H1 (cell line): ENCODE results near the gene ARHGAP28. TPM values are rescaled to one million over a fixed set of nuclear protein-coding genes. Genes with fewer than 3 reads are reported as not detected.

Experiments
- CTCF ChIA-PET: fragments of 300-600 bp; sonication (Branson Sonifier 250); formaldehyde crosslinking; loops from one replicate; lab custom pipeline; 2021; ENCODE audit not compliant: partially characterized antibody; lab: Charles Lee
- POLR2A ChIA-PET: fragments of 300-600 bp; sonication (Branson Sonifier 250); formaldehyde crosslinking; loops from one replicate; lab custom pipeline; 2021; ENCODE audit warnings: inconsistent platforms; ENCODE audit not compliant: partially characterized antibody; lab: Charles Lee
- DNase-seq, 2 experiments: peaks; one replicate each; pipeline versions ENCODE4 v3.0.0 to v3.0.0-alpha.2; 2010 to 2022; ENCODE audit warnings: low spot score in 2 of 2, low read depth in 1 of 2, mixed read lengths in 1 of 2
- FAIRE-seq: peaks from 2 replicates; lab custom pipeline; 2011; peaks lifted over from hg19 to GRCh38; lab: Jason Lieb, UNC
- H2AFZ ChIP-seq: 2 replicates; pipeline ENCODE4 v1.8.1; 2012; ENCODE audit warnings: low read length, inconsistent platforms
- H2AK5ac ChIP-seq: 2 replicates; pipeline ENCODE4 v1.6.1; 2013; ENCODE audit warnings: low read depth, low read length
- H2BK120ac ChIP-seq: replicated peaks from 2 replicates; pipeline ENCODE3; 2013; ENCODE audit warnings: low read depth, low read length, inconsistent platforms
- H2BK12ac ChIP-seq: 2 replicates; pipeline ENCODE4 v1.6.1; 2013; ENCODE audit warnings: low read depth, low read length
- H2BK15ac ChIP-seq: 2 replicates; pipeline ENCODE4 v1.6.1; 2013; ENCODE audit warnings: low read length
- H2BK20ac ChIP-seq: 2 replicates; pipeline ENCODE4 v1.6.1; 2013; ENCODE audit warnings: low read length
- H2BK5ac ChIP-seq: 2 replicates; pipeline ENCODE4 v1.6.1; 2013; ENCODE audit warnings: low read depth, low read length
- H3K14ac ChIP-seq: 2 replicates; pipeline ENCODE4 v1.6.1; 2013; ENCODE audit warnings: inconsistent platforms; ENCODE audit not compliant: insufficient read length
- H3K18ac ChIP-seq: 2 replicates; pipeline ENCODE4 v1.6.1; 2013; ENCODE audit warnings: low read length; ENCODE audit errors: extremely low read depth
- H3K23ac ChIP-seq: 2 replicates; pipeline ENCODE4 v1.6.1; 2013; ENCODE audit warnings: inconsistent platforms; ENCODE audit not compliant: insufficient read length
- H3K23me2 ChIP-seq: 2 replicates; pipeline ENCODE4 v1.6.1; 2013; ENCODE audit warnings: low read depth, low read length
- H3K27ac ChIP-seq: 2 replicates; pipeline ENCODE4 v1.6.1; 2011; ENCODE audit warnings: low read depth, low read length, inconsistent platforms
- H3K27me3 ChIP-seq, 4 experiments: replicated peaks in 1 of 4; 1 replicate in 1 of 4; 2 replicates in 3 of 4; pipeline versions ENCODE4 v1.6.1 to v1.8.1; 2011 to 2013; ENCODE audit warnings: low read length in 3 of 4, mild to moderate bottlenecking in 3 of 4, inconsistent platforms in 2 of 4, mixed read lengths in 2 of 4, moderate library complexity in 1 of 4; ENCODE audit not compliant: control insufficient read depth in 3 of 4, insufficient read depth in 3 of 4; ENCODE audit errors: extremely low read depth in 1 of 4
- H3K36me3 ChIP-seq, 4 experiments: 2 replicates each; pipeline versions ENCODE4 v1.6.1 to v1.8.1; 2011 to 2013; ENCODE audit warnings: mild to moderate bottlenecking in 4 of 4, low read length in 3 of 4, moderate library complexity in 2 of 4, control low read depth in 1 of 4, inconsistent platforms in 1 of 4; ENCODE audit not compliant: insufficient read depth in 4 of 4, control insufficient read depth in 2 of 4
- H3K4ac ChIP-seq: replicated peaks from 2 replicates; pipeline ENCODE3; 2013; ENCODE audit warnings: low read length, low read depth, mixed read lengths, inconsistent platforms; ENCODE audit not compliant: insufficient read length
- H3K4me1 ChIP-seq, 4 experiments: replicated peaks in 1 of 4; 1 replicate in 1 of 4; 2 replicates in 3 of 4; pipeline versions ENCODE4 v1.6.1 to v1.8.1; 2011 to 2013; ENCODE audit warnings: low read length in 3 of 4, inconsistent platforms in 2 of 4, mixed read lengths in 1 of 4; ENCODE audit not compliant: insufficient read depth in 4 of 4, control insufficient read depth in 3 of 4
- H3K4me2 ChIP-seq, 2 experiments: 2 replicates each; pipeline versions ENCODE4 v1.6.1 to v1.8.1; 2011 to 2013; ENCODE audit warnings: low read depth in 2 of 2, low read length in 2 of 2, control low read depth in 1 of 2, inconsistent platforms in 1 of 2, mild to moderate bottlenecking in 1 of 2; ENCODE audit not compliant: insufficient read depth in 1 of 2
- H3K4me3 ChIP-seq, 4 experiments: fragments of 200-600, 300-600 bp in 1 of 4; sonication (generic), shearing (Covaris generic), sonication (Bioruptor Twin) in 1 of 4; 2 replicates each; pipeline versions ENCODE4 v1.5.1 to v1.8.1; 2011 to 2016; ENCODE audit warnings: low read length in 4 of 4, low read depth in 3 of 4, control low read depth in 2 of 4, inconsistent platforms in 2 of 4, mild to moderate bottlenecking in 2 of 4, mixed read lengths in 1 of 4, moderate library complexity in 1 of 4; ENCODE audit not compliant: insufficient read depth in 2 of 4; ENCODE audit errors: extremely low read depth in 1 of 4
- H3K56ac ChIP-seq: replicated peaks from 2 replicates; pipeline ENCODE3; 2013; ENCODE audit warnings: low read depth, mild to moderate bottlenecking, mixed read lengths, low read length, inconsistent platforms; ENCODE audit not compliant: insufficient read length
- H3K79me1 ChIP-seq: 2 replicates; pipeline ENCODE4 v1.6.1; 2013; ENCODE audit warnings: low read depth, low read length, control low read depth
- H3K79me2 ChIP-seq, 2 experiments: 2 replicates each; pipeline versions ENCODE4 v1.6.1 to v1.8.1; 2012 to 2013; ENCODE audit warnings: low read length in 2 of 2, mild to moderate bottlenecking in 2 of 2, inconsistent platforms in 1 of 2; ENCODE audit not compliant: insufficient read depth in 2 of 2, control insufficient read depth in 1 of 2
- H3K9ac ChIP-seq, 4 experiments: replicated peaks in 1 of 4; 1 replicate in 1 of 4; 2 replicates in 3 of 4; pipeline versions ENCODE4 v1.6.1 to v1.8.1; 2011 to 2013; ENCODE audit warnings: low read depth in 3 of 4, low read length in 3 of 4, control low read depth in 2 of 4, mild to moderate bottlenecking in 2 of 4, moderate library complexity in 2 of 4, inconsistent platforms in 1 of 4; ENCODE audit errors: extremely low read depth in 1 of 4
- H3K9me3 ChIP-seq, 2 experiments: 2 replicates each; pipeline versions ENCODE4 v1.6.1 to v1.8.1; 2012 to 2013; ENCODE audit warnings: mild to moderate bottlenecking in 2 of 2, moderate library complexity in 2 of 2, control low read depth in 1 of 2, inconsistent platforms in 1 of 2, low read depth in 1 of 2, low read length in 1 of 2, mixed read lengths in 1 of 2; ENCODE audit not compliant: insufficient read depth in 2 of 2
- H4K20me1 ChIP-seq, 2 experiments: replicated peaks in 1 of 2; 2 replicates each; pipeline versions ENCODE3 to v1.8.1; 2011 to 2013; ENCODE audit warnings: inconsistent platforms in 2 of 2, low read length in 2 of 2, mild to moderate bottlenecking in 1 of 2; ENCODE audit not compliant: insufficient read depth in 2 of 2, control insufficient read depth in 1 of 2
- H4K5ac ChIP-seq: 2 replicates; pipeline ENCODE4 v1.6.1; 2013; ENCODE audit warnings: low read length, low read depth, mixed read lengths, inconsistent platforms; ENCODE audit not compliant: insufficient read length
- H4K8ac ChIP-seq: 2 replicates; pipeline ENCODE4 v1.8.0; 2013; ENCODE audit warnings: mild to moderate bottlenecking, moderate library complexity, low read length, inconsistent platforms; ENCODE audit not compliant: insufficient read depth; ENCODE audit errors: extremely low read depth
- H4K91ac ChIP-seq: replicated peaks from 2 replicates; pipeline ENCODE3; 2013; ENCODE audit warnings: low read length, mixed read lengths, inconsistent platforms; ENCODE audit not compliant: insufficient read length
- ATF2 ChIP-seq: IDR thresholded peaks from 2 replicates; pipeline ENCODE4 v1.6.1; 2012; ENCODE audit warnings: low read length, inconsistent platforms
- ATF3 ChIP-seq: IDR thresholded peaks from 2 replicates; pipeline ENCODE4 v1.6.1; 2011; ENCODE audit warnings: low read depth, mild to moderate bottlenecking, low read length; ENCODE audit not compliant: insufficient read depth
- BCL11A ChIP-seq, 2 experiments: IDR thresholded peaks; one replicate each; pipeline ENCODE4 v1.6.1; 2011; ENCODE audit warnings: low read depth in 2 of 2, low read length in 2 of 2, mild to moderate bottlenecking in 2 of 2
- CBX5 ChIP-seq: fragments of 300-800, 300-1000 bp; sonication (generic); IDR thresholded peaks from 2 replicates; pipeline ENCODE4 v1.7.1; 2016; ENCODE audit warnings: antibody characterized with exemption, low read length, low read depth
- EP300 ChIP-seq, 2 experiments: IDR thresholded peaks; 1 replicate in 1 of 2; 2 replicates in 1 of 2; pipeline ENCODE4 v1.6.1; 2011 to 2012; ENCODE audit warnings: low read depth in 2 of 2, low read length in 2 of 2, mild to moderate bottlenecking in 2 of 2, borderline replicate concordance in 1 of 2, inconsistent platforms in 1 of 2, moderate library complexity in 1 of 2
- GTF2F1 ChIP-seq: IDR thresholded peaks from 2 replicates; pipeline ENCODE4 v1.6.1; 2012; ENCODE audit warnings: low read depth, low read length, improper control_type of control experiment, borderline replicate concordance
- JUN ChIP-seq: IDR thresholded peaks from 2 replicates; pipeline ENCODE4 v1.6.1; 2011; ENCODE audit warnings: low read depth, mild to moderate bottlenecking, improper control_type of control experiment, low read length
- RNF2 ChIP-seq: fragments of 200-900, 300-1000 bp; sonication (generic); IDR thresholded peaks from 2 replicates; pipeline ENCODE4 v1.7.1; 2016; ENCODE audit warnings: borderline replicate concordance, low read depth, mild to moderate bottlenecking, antibody characterized with exemption, low read length; ENCODE audit not compliant: poor library complexity, severe bottlenecking; ENCODE audit errors: missing control alignments
- SP2 ChIP-seq: IDR thresholded peaks from 2 replicates; pipeline ENCODE4 v1.6.1; 2012; ENCODE audit warnings: mild to moderate bottlenecking, low read length, inconsistent platforms
- WGBS, 2 experiments: shearing (Covaris generic) in 1 of 2; methylation state at CpG; one replicate each; pipeline versions ENCODE4 v1.1.6 to v1.1.7; 2013 to 2015; ENCODE audit warnings: low lambda C conversion rate in 2 of 2, mixed read lengths in 2 of 2, inconsistent platforms in 1 of 2, low coverage in 1 of 2, missing lambda C conversion rate in 1 of 2; ENCODE audit not compliant: insufficient replicate concordance in 2 of 2, insufficient coverage in 1 of 2, insufficient read length in 1 of 2; ENCODE audit errors: extremely low coverage in 1 of 2, missing lambda C conversion rate in 1 of 2; 5-methylcytosine and 5-hydroxymethylcytosine counted together
- polyA plus RNA-seq, 7 experiments: library from polyadenylated mRNA; depleted of rRNA in 3 of 7; stranded (reverse) in 5 of 7; unstranded in 2 of 7; fragments of >200 nt in 5 of 7; fragments of 200-250 nt in 2 of 7; gene quantifications; 1 replicate in 5 of 7; 2 replicates in 1 of 7; 4 replicates in 1 of 7; pipeline versions ENCODE4 v1.2.1 to v1.2.3, GENCODE V29; 2011 to 2013; ENCODE audit warnings: missing spikeins in 2 of 7, mixed read lengths in 2 of 7
- total RNA-seq: library from RNA; stranded (reverse); fragmentation: NEBNext Ultra II Directional; extraction: Animal tissue kit (Norgen Biotek cat#: 25700); gene quantifications from 2 replicates; pipeline ENCODE4 v1.2.1, GENCODE V29; 2021

ARHGAP28 gene
- total and polyA plus RNA-seq, 2 of the 8 experiments (the other 6 are each of a cell fraction or from before 2014, with no cell fraction given), result 2.9 to 14.4 TPM

GRCh38 chr18:6719910-6720683 lies 9.4 kb upstream of the ARHGAP28 start:
- no peak overlapping the region for H3K27ac ChIP-seq
- H3K27me3 ChIP-seq, result no peaks in the 10 kb centered on the region
- H3K79me2 ChIP-seq, result no peaks in the 10 kb centered on the region
- no peaks in the 10 kb centered on the region; the same call in 1 of the 2 replicates for H3K23me2 ChIP-seq
- no peak overlapping the region; the same call in 1 of the 2 replicates for H3K18ac ChIP-seq
- no peak overlapping the region for H3K4me2 ChIP-seq
- no peak overlapping the region for H3K23ac ChIP-seq
- DNase-seq, result no peak
- no peak overlapping the region for H2BK120ac ChIP-seq
- H3K56ac ChIP-seq, result no peak overlapping the region
- no peak overlapping the region for H2BK20ac ChIP-seq
- ChIA-PET CTCF (no interaction called here), POLR2A (no interaction called here)
- H2AFZ ChIP-seq, result peak overlapping the region; percentile 61; the same call in 1 of the 2 replicates
- H2AK5ac ChIP-seq, result no peak overlapping the region
- H4K20me1 ChIP-seq, result no peaks in the 10 kb centered on the region
- no peak overlapping the region for H3K4me3 ChIP-seq
- H3K14ac ChIP-seq, result no peak overlapping the region
- no peak overlapping the region for H2BK12ac ChIP-seq
- H2BK5ac ChIP-seq, result no peak overlapping the region
- no peak overlapping the region for H4K91ac ChIP-seq
- WGBS, 2 experiments, result 100% methylated on average over 1 of the region's 1 CpG; no CpG with 5 or more reads in 1 of the 2 experiments
- no peak overlapping the region for H3K4ac ChIP-seq
- H2BK15ac ChIP-seq, result no peak overlapping the region
- no peaks in the 10 kb centered on the region for H3K9me3 ChIP-seq
- H3K9ac ChIP-seq, result no peak overlapping the region
- no peaks in the 10 kb centered on the region for H3K4me1 ChIP-seq
- no peak overlapping the region for H4K5ac ChIP-seq
- H3K79me1 ChIP-seq, result no peaks in the 10 kb centered on the region
- no peaks in the 10 kb centered on the region for H3K36me3 ChIP-seq
- H4K8ac ChIP-seq, result no peak overlapping the region
- no peak for FAIRE-seq
- TF ChIP-seq EP300 (IDR thresholded peaks at IDR 0.05; ENCODE audit: borderline replicate concordance in 1 of 2, low read depth in 2 of 2, low read length in 2 of 2), result no peak
- TF ChIP-seq ATF2, result no peak
- TF ChIP-seq SP2, result no peak
- TF ChIP-seq BCL11A (IDR thresholded peaks at IDR 0.05; ENCODE audit: low read depth in 2 of 2, low read length in 2 of 2), result no peak
- no peak for TF ChIP-seq CBX5
- no peak for TF ChIP-seq JUN
- TF ChIP-seq ATF3, result no peak
- no peak for TF ChIP-seq RNF2
- no peak for TF ChIP-seq GTF2F1
